Measurements from ENCODE around the gene CLRN1.

DNA sequence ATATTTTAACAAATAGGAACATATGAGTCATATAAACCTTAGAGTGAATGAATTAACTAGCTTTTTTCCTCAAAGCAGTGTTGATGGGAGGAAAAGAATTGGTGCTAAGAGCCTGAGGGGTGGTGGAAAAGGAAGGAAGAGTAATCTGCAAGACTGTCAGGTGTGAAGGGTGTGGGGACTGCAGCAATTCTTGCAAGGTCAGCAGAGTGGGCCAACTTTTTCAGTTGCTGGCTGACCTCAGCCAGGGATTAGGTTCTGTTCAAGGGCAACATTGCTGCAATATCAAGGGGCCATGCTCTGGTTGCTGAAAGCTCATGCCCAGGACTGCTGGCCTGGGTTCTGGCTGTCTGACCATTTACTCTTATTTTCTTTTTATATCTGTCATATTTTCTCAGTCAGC, 23.0 kb upstream of the CLRN1 start:
- TF ChIP-seq, protein P1, sequence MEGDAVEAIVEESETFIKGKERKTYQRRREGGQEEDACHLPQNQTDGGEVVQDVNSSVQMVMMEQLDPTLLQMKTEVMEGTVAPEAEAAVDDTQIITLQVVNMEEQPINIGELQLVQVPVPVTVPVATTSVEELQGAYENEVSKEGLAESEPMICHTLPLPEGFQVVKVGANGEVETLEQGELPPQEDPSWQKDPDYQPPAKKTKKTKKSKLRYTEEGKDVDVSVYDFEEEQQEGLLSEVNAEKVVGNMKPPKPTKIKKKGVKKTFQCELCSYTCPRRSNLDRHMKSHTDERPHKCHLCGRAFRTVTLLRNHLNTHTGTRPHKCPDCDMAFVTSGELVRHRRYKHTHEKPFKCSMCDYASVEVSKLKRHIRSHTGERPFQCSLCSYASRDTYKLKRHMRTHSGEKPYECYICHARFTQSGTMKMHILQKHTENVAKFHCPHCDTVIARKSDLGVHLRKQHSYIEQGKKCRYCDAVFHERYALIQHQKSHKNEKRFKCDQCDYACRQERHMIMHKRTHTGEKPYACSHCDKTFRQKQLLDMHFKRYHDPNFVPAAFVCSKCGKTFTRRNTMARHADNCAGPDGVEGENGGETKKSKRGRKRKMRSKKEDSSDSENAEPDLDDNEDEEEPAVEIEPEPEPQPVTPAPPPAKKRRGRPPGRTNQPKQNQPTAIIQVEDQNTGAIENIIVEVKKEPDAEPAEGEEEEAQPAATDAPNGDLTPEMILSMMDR (IDR thresholded peaks at IDR 0.05; ENCODE audit: insufficient read depth, low read length, poor library complexity, severe bottlenecking), result no peak
- no peak for TF ChIP-seq EZH2phosphoT487 (conservative IDR thresholded peaks at IDR 0.05; ENCODE audit: low read length)

Measured in SU-DHL-6 (cell line).